PFSK-1 (cell line): ENCODE measurements around the gene OMP.

Experiments used
- FOXP2 ChIP-seq: optimal IDR thresholded peaks from 2 replicates; pipeline ENCODE3; 2011; ENCODE audit warnings: borderline replicate concordance, control low read depth, inconsistent platforms; ENCODE audit not compliant: insufficient read depth; ENCODE audit errors: extremely low read length, extremely low read depth
- POLR2AphosphoS5 ChIP-seq: IDR thresholded peaks from 2 replicates; pipeline ENCODE4 v1.6.1; 2012; ENCODE audit warnings: low read depth, mild to moderate bottlenecking, control low read depth, low read length, moderate library complexity
- SIN3A ChIP-seq: IDR thresholded peaks from 2 replicates; pipeline ENCODE4 v1.6.1; 2012; ENCODE audit warnings: mild to moderate bottlenecking, low read length, moderate library complexity, borderline replicate concordance; ENCODE audit not compliant: insufficient read depth
- TAF1 ChIP-seq: IDR thresholded peaks from 2 replicates; pipeline ENCODE4 v1.6.1; 2012; ENCODE audit warnings: low read length, control low read depth, borderline replicate concordance; ENCODE audit not compliant: insufficient read depth
- TF ChIP-seq, protein P1 (sequence below), 2 experiments: IDR thresholded peaks; 2 replicates each; pipeline versions ENCODE4 v1.6.1 to v1.8.0; 2011 to 2012; ENCODE audit warnings: low read depth in 2 of 2, low read length in 2 of 2, control low read depth in 1 of 2, inconsistent platforms in 1 of 2, mild to moderate bottlenecking in 1 of 2, moderate library complexity in 1 of 2; ENCODE audit not compliant: insufficient read depth in 1 of 2

Gene OMP

DNA sequence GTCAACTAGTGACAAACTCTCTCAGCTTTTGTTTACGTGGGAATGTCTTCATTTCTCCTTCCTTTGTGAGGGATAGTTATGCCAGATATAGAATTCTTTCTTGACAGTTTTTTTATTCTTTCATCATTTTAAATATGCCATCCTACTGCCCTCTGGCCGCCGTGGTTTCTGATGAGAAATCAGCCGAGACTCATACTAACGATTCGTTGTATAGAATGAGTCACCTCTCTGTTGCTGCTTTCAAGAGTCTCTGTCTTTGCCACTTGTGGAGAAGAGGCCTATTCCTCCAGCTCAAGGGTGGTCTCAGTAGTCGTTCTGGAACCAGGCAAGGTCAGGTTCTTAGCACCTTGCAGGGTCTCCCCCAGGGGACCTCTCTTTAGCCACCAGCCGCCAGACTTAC, 33.4 kb downstream of the OMP start:
- TF ChIP-seq POLR2AphosphoS5 (no peak), SIN3A (no peak), FOXP2 (no peak), TAF1 (no peak)
- TF ChIP-seq, protein P1, sequence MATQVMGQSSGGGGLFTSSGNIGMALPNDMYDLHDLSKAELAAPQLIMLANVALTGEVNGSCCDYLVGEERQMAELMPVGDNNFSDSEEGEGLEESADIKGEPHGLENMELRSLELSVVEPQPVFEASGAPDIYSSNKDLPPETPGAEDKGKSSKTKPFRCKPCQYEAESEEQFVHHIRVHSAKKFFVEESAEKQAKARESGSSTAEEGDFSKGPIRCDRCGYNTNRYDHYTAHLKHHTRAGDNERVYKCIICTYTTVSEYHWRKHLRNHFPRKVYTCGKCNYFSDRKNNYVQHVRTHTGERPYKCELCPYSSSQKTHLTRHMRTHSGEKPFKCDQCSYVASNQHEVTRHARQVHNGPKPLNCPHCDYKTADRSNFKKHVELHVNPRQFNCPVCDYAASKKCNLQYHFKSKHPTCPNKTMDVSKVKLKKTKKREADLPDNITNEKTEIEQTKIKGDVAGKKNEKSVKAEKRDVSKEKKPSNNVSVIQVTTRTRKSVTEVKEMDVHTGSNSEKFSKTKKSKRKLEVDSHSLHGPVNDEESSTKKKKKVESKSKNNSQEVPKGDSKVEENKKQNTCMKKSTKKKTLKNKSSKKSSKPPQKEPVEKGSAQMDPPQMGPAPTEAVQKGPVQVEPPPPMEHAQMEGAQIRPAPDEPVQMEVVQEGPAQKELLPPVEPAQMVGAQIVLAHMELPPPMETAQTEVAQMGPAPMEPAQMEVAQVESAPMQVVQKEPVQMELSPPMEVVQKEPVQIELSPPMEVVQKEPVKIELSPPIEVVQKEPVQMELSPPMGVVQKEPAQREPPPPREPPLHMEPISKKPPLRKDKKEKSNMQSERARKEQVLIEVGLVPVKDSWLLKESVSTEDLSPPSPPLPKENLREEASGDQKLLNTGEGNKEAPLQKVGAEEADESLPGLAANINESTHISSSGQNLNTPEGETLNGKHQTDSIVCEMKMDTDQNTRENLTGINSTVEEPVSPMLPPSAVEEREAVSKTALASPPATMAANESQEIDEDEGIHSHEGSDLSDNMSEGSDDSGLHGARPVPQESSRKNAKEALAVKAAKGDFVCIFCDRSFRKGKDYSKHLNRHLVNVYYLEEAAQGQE (IDR thresholded peaks at IDR 0.05; ENCODE audit: insufficient read depth in 1 of 2, low read depth in 2 of 2, low read length in 2 of 2) = no peak

DNA sequence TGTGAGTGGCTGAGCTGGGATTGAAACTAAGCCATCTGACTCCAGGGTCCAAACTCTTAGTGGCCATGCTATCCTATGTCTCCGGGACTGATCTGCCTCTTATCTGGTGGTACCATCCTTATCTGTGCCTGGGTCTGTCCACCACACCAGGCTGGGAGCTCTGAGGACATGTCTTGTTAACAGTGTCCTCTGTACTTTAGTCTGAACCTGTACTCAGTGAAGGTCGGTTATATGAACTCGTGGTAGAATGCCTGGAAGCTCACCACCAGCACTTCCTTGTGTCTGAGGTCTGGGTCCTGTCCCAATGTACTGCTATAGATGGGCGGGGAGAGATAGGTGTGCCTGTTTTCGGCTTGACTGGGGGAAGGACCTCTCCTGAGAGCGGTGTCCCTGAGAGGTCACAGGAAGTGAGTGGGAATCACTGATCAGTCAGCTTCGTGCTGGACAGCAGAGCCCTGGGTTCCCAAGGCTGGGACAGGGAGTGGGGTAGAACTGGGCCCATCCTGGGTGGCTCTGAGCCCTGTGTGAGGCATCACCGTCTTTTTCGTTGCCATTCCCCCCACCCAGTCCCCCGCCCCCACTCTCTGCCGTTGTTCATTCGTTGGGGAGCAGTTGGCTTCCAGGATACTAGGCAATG, 34.3 kb downstream of the OMP start:
- TF ChIP-seq, protein P1 (IDR thresholded peaks at IDR 0.05; ENCODE audit: insufficient read depth in 1 of 2, low read depth in 2 of 2, low read length in 2 of 2) = peak in 1 of 2 experiments; percentile 33; a peak in 1 of 4 replicates
- no peak for TF ChIP-seq SIN3A

DNA sequence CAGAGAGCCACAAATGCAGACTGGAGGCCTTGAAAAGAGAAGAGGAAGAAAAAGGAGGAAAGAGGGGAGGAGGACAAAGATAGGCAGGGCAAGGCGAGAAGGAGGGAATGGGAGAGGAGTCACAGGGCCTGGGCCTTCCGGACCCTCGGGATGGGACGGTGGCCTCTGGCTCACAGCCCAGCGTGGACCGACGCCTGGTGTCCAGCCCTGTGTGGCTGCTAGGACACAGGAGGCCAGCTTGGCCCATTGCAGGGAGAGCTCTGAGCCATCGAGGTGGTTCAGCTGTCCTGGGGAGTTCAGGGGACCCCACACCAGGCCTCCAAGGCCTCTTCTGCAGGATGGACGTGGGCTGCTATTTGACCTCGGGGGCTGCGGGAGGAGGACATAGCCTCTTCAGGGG, 34.8 kb downstream of the OMP start:
- TF ChIP-seq TAF1 (no peak), SIN3A (no peak), FOXP2 (no peak), POLR2AphosphoS5 (no peak)
- TF ChIP-seq, protein P1 (IDR thresholded peaks at IDR 0.05; ENCODE audit: insufficient read depth in 1 of 2, low read depth in 2 of 2, low read length in 2 of 2) = no peak

DNA sequence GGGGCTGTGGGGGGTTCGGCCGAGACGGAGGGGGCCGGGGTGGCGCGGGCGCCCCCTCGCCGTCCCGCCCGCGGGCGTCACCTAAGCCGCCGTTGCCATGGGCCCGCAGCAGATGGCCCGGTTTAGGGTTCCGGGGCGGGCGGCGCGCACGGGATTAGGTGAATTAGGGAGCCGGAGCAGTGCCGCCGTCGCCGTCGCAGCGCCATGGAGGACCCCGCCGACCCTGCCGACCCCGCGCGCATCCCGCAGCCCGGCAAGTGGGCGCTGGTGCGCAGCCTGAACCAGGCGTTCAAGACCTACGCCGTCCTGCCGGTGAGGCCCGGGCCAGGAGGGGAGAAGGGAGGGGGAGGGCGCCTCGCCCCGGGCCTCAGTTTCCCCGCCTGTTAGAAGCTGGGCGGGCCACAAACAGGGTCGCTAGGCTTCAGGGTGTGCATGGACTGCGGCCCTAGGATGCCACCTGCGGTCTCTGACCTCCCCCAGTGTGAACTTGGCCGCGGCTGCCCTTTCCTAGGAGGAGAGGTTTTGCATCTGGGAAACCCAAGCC, 35.5 kb downstream of the OMP start:
- no peak for TF ChIP-seq FOXP2
- no peak for TF ChIP-seq TAF1
- TF ChIP-seq, protein P1 (IDR thresholded peaks at IDR 0.05; ENCODE audit: insufficient read depth in 1 of 2, low read depth in 2 of 2, low read length in 2 of 2) = no peak
- no peak for TF ChIP-seq POLR2AphosphoS5
- TF ChIP-seq SIN3A = no peak
